HepG2 (cell line): ENCODE data around the gene FCHO2. TPM values are rescaled to one million over a fixed set of nuclear protein-coding genes. Genes with fewer than 3 reads are reported as not detected.

ENCODE experiments used
- ATF6 ChIP-seq: sonication (generic); formaldehyde crosslinking; conservative IDR thresholded peaks from 2 replicates; pipeline ENCODE4 v1.4.0; 2020; ENCODE audit warnings: missing genetic modification reagents
- CAMTA2 ChIP-seq: sonication (generic); formaldehyde crosslinking; IDR thresholded peaks from 2 replicates; pipeline ENCODE4 v1.4.0; 2020; ENCODE audit warnings: mild to moderate bottlenecking, missing genetic modification reagents, borderline replicate concordance
- CCDC6 ChIP-seq: sonication (generic); formaldehyde crosslinking; IDR thresholded peaks from 2 replicates; pipeline ENCODE4 v1.8.1; 2022; ENCODE audit warnings: mild to moderate bottlenecking, missing genetic modification reagents, moderate library complexity
- CERS6 ChIP-seq: sonication (generic); formaldehyde crosslinking; IDR thresholded peaks from 2 replicates; pipeline ENCODE4 v1.5.0; 2020; ENCODE audit warnings: missing genetic modification reagents
- GATA4 ChIP-seq: sonication (generic); IDR thresholded peaks from 2 replicates; pipeline ENCODE4 v1.6.1; 2016; ENCODE audit warnings: antibody characterized with exemption, low read depth, borderline replicate concordance
- GFI1 ChIP-seq: sonication (generic); formaldehyde crosslinking; IDR thresholded peaks from 2 replicates; pipeline ENCODE4 v1.5.0; 2020; ENCODE audit warnings: missing genetic modification reagents, mild to moderate bottlenecking, borderline replicate concordance
- MBD4 ChIP-seq: IDR thresholded peaks from 2 replicates; pipeline ENCODE4 v1.6.1; 2012; ENCODE audit warnings: low read length, inconsistent platforms, borderline replicate concordance
- MED8 ChIP-seq: sonication (generic); formaldehyde crosslinking; IDR thresholded peaks from 2 replicates; pipeline ENCODE4 v1.8.1; 2023; ENCODE audit warnings: mild to moderate bottlenecking, missing genetic modification reagents; ENCODE audit not compliant: insufficient replicate concordance
- MEF2D ChIP-seq: sonication (generic); formaldehyde crosslinking; IDR thresholded peaks from 2 replicates; pipeline ENCODE4 v1.5.1; 2020; ENCODE audit warnings: mild to moderate bottlenecking, missing genetic modification reagents
- RFXAP ChIP-seq: sonication (generic); formaldehyde crosslinking; IDR thresholded peaks from 2 replicates; pipeline ENCODE4 v1.4.0; 2020; ENCODE audit warnings: missing genetic modification reagents, borderline replicate concordance
- RORA ChIP-seq: sonication (generic); formaldehyde crosslinking; IDR thresholded peaks from 2 replicates; pipeline ENCODE4 v1.5.0; 2020; ENCODE audit warnings: mild to moderate bottlenecking, missing genetic modification reagents, moderate library complexity
- RXRA ChIP-seq: sonication (generic); formaldehyde crosslinking; IDR thresholded peaks from 2 replicates; pipeline ENCODE4 v1.5.1; 2020; ENCODE audit warnings: missing genetic modification reagents
- SMC3 ChIP-seq: IDR thresholded peaks from 2 replicates; pipeline ENCODE4 v1.6.1; 2011; ENCODE audit warnings: low read length, improper control_type of control experiment
- TEAD3 ChIP-seq: optimal IDR thresholded peaks from 2 replicates; pipeline ENCODE3; 2016; ENCODE audit warnings: borderline replicate concordance
- ZNF569 ChIP-seq: sonication (generic); formaldehyde crosslinking; IDR thresholded peaks from 2 replicates; pipeline ENCODE4 v1.5.0; 2020; ENCODE audit warnings: mild to moderate bottlenecking, missing genetic modification reagents, moderate library complexity, borderline replicate concordance
- ZNF589 ChIP-seq: sonication (generic); formaldehyde crosslinking; conservative IDR thresholded peaks from 2 replicates; pipeline ENCODE4 v1.8.0; 2022; ENCODE audit warnings: mild to moderate bottlenecking, moderate library complexity, missing genetic modification reagents
- ZZZ3 ChIP-seq: sonication (generic); formaldehyde crosslinking; IDR thresholded peaks from 2 replicates; pipeline ENCODE4 v1.4.0; 2020; ENCODE audit warnings: missing genetic modification reagents, mild to moderate bottlenecking, borderline replicate concordance
- polyA plus RNA-seq, 8 experiments: library from polyadenylated mRNA; depleted of rRNA in 3 of 8; stranded (reverse) in 7 of 8; unstranded in 1 of 8; fragments of >200 nt; fragmentation: Illumina TruSeq in 4 of 8; extraction: Trizol in 4 of 8; gene quantifications; 2 replicates each; pipeline versions ENCODE4 v1.2.1 to v1.2.3, GENCODE V29; 2011 to 2016; ENCODE audit warnings: low read depth in 4 of 8, missing spikeins in 1 of 8, mixed read lengths in 1 of 8; ENCODE audit not compliant: insufficient read depth in 1 of 8
- total RNA-seq, 5 experiments: library from RNA; depleted of rRNA; stranded (reverse); fragments of >200 nt; fragmentation: Illumina TruSeq; extraction: Trizol; gene quantifications; 2 replicates each; pipeline ENCODE4 v1.2.3, GENCODE V29; 2016; ENCODE audit warnings: low read depth in 1 of 5
- TF ChIP-seq, protein P1 (sequence below), 2 experiments: sonication (generic) in 1 of 2; formaldehyde crosslinking in 1 of 2; IDR thresholded peaks; 2 replicates each; pipeline versions ENCODE4 v1.4.0 to v1.6.1; 2018 to 2020; ENCODE audit warnings: missing genetic modification reagents in 2 of 2, borderline replicate concordance in 1 of 2, low read depth in 1 of 2, mild to moderate bottlenecking in 1 of 2, missing biosample characterization in 1 of 2
- TF ChIP-seq, protein P2 (sequence below): sonication (generic); formaldehyde crosslinking; IDR thresholded peaks from 2 replicates; pipeline ENCODE4 v1.4.0; 2020; ENCODE audit warnings: missing genetic modification reagents

Gene FCHO2
- total and polyA plus RNA-seq, 2 of the 13 experiments (the other 11 are each of a cell fraction or from before 2014, with no cell fraction given) = 11.6 to 17.3 TPM

DNA sequence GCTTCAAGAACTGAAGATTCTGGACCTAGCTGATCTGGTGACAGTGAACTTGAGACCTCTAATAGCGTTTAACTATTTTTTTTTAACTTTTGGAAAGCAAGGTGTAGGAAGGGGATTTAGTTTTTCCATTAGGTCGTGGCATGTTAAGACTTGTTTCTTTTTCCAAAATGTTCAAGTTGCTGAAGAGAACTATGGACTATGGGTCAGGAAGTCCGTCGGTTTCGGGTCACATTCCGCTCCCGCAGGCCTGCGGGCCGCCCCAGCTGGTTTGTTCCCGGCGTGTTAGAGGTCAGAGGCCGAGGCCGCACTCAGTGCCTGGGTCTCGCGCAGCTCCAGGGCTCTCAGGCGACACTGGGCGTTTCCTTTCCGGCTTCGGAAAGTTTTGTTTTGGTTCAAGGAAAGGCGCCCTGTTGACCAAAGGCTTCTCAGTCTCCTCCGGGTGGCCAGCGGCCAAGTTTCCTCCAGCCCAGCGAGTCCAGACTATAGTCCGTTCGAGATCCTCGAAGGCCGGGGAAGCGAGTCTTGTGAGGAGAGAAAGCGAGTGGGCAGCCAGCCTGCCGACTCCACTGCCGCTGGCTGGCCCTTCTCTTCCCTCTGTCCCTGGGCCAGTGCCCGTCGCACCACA is 586 bp upstream of the FCHO2 start (continued):
- TF ChIP-seq, protein P1, sequence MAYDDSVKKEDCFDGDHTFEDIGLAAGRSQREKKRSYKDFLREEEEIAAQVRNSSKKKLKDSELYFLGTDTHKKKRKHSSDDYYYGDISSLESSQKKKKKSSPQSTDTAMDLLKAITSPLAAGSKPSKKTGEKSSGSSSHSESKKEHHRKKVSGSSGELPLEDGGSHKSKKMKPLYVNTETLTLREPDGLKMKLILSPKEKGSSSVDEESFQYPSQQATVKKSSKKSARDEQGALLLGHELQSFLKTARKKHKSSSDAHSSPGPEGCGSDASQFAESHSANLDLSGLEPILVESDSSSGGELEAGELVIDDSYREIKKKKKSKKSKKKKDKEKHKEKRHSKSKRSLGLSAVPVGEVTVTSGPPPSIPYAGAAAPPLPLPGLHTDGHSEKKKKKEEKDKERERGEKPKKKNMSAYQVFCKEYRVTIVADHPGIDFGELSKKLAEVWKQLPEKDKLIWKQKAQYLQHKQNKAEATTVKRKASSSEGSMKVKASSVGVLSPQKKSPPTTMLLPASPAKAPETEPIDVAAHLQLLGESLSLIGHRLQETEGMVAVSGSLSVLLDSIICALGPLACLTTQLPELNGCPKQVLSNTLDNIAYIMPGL (CRISPR knock-in tag; IDR thresholded peaks at IDR 0.05; ENCODE audit: borderline replicate concordance in 1 of 2, low read depth in 1 of 2) = no peak
- TF ChIP-seq TEAD3 (CRISPR knock-in tag) = peak; percentile 64
- TF ChIP-seq CERS6 (CRISPR knock-in tag) = no peak
- peak; percentile 4; the same call in 1 of the 2 replicates for TF ChIP-seq GFI1 (CRISPR knock-in tag)
- TF ChIP-seq, protein P2, sequence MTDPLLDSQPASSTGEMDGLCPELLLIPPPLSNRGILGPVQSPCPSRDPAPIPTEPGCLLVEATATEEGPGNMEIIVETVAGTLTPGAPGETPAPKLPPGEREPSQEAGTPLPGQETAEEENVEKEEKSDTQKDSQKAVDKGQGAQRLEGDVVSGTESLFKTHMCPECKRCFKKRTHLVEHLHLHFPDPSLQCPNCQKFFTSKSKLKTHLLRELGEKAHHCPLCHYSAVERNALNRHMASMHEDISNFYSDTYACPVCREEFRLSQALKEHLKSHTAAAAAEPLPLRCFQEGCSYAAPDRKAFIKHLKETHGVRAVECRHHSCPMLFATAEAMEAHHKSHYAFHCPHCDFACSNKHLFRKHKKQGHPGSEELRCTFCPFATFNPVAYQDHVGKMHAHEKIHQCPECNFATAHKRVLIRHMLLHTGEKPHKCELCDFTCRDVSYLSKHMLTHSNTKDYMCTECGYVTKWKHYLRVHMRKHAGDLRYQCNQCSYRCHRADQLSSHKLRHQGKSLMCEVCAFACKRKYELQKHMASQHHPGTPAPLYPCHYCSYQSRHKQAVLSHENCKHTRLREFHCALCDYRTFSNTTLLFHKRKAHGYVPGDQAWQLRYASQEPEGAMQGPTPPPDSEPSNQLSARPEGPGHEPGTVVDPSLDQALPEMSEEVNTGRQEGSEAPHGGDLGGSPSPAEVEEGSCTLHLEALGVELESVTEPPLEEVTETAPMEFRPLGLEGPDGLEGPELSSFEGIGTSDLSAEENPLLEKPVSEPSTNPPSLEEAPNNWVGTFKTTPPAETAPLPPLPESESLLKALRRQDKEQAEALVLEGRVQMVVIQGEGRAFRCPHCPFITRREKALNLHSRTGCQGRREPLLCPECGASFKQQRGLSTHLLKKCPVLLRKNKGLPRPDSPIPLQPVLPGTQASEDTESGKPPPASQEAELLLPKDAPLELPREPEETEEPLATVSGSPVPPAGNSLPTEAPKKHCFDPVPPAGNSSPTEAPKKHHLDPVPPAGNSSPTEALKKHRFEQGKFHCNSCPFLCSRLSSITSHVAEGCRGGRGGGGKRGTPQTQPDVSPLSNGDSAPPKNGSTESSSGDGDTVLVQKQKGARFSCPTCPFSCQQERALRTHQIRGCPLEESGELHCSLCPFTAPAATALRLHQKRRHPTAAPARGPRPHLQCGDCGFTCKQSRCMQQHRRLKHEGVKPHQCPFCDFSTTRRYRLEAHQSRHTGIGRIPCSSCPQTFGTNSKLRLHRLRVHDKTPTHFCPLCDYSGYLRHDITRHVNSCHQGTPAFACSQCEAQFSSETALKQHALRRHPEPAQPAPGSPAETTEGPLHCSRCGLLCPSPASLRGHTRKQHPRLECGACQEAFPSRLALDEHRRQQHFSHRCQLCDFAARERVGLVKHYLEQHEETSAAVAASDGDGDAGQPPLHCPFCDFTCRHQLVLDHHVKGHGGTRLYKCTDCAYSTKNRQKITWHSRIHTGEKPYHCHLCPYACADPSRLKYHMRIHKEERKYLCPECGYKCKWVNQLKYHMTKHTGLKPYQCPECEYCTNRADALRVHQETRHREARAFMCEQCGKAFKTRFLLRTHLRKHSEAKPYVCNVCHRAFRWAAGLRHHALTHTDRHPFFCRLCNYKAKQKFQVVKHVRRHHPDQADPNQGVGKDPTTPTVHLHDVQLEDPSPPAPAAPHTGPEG (CRISPR knock-in tag) = no peak
- 0 out of 2 replicates have a peak, but pooled peaks have one; percentile 26 for TF ChIP-seq MEF2D (CRISPR knock-in tag)
- no peak for TF ChIP-seq RORA (CRISPR knock-in tag)
- no peak for TF ChIP-seq CAMTA2 (CRISPR knock-in tag)
- TF ChIP-seq GATA4 = no peak
- peak; percentile 59; the same call in 1 of the 2 replicates for TF ChIP-seq RXRA (CRISPR knock-in tag)
- TF ChIP-seq MED8 (CRISPR knock-in tag) = no peak
- TF ChIP-seq RFXAP = no peak; the same call in 1 of the 2 replicates
- no peak for TF ChIP-seq ZNF569 (CRISPR knock-in tag)
- no peak for TF ChIP-seq ATF6
- TF ChIP-seq ZNF589 = no peak
- no peak for TF ChIP-seq SMC3
- TF ChIP-seq MBD4 = no peak
- 0 out of 2 replicates have a peak, but pooled peaks have one; percentile 40 for TF ChIP-seq CCDC6 (CRISPR knock-in tag)
- TF ChIP-seq ZZZ3 (CRISPR knock-in tag) = no peak
